HepG2 (cell line): ENCODE measurements around the gene BIRC6. TPM values are rescaled to one million over a fixed set of nuclear protein-coding genes. Genes with fewer than 3 reads are reported as not detected.

Source experiments
- BRD4 ChIP-seq: sonication (generic); formaldehyde crosslinking; IDR thresholded peaks from 2 replicates; pipeline ENCODE4 v1.4.0; 2020; ENCODE audit warnings: missing genetic modification reagents
- HIC2 ChIP-seq: sonication (generic); formaldehyde crosslinking; IDR thresholded peaks from 2 replicates; pipeline ENCODE4 v1.9.0; 2022; ENCODE audit warnings: low read depth, missing genetic modification reagents
- HNF1A ChIP-seq, 2 experiments: sonication (generic) in 1 of 2; formaldehyde crosslinking in 1 of 2; IDR thresholded peaks; 2 replicates each; pipeline versions ENCODE4 v1.4.0 to v1.6.1; 2016 to 2020; ENCODE audit warnings: borderline replicate concordance in 1 of 2, low read depth in 1 of 2, mild to moderate bottlenecking in 1 of 2, missing genetic modification reagents in 1 of 2
- MEIS2 ChIP-seq: sonication (generic); formaldehyde crosslinking; IDR thresholded peaks from 2 replicates; pipeline ENCODE4 v1.9.0; 2021; ENCODE audit warnings: mild to moderate bottlenecking, missing genetic modification reagents
- ZBTB26 ChIP-seq: IDR thresholded peaks from 2 replicates; pipeline ENCODE4 v1.6.1; 2016; ENCODE audit warnings: missing compliant biosample characterization, missing genetic modification reagents, borderline replicate concordance
- ZFP37 ChIP-seq: sonication (generic); formaldehyde crosslinking; IDR thresholded peaks from 2 replicates; pipeline ENCODE4 v1.4.0; 2020; ENCODE audit warnings: missing genetic modification reagents, borderline replicate concordance
- ZNF260 ChIP-seq: sonication (generic); formaldehyde crosslinking; IDR thresholded peaks from 2 replicates; pipeline ENCODE4 v1.4.0; 2020; ENCODE audit warnings: missing genetic modification reagents, low read depth, mild to moderate bottlenecking, borderline replicate concordance
- ZNF292 ChIP-seq: sonication (generic); formaldehyde crosslinking; IDR thresholded peaks from 2 replicates; pipeline ENCODE4 v1.8.1; 2022; ENCODE audit warnings: mild to moderate bottlenecking, low read depth, missing genetic modification reagents, borderline replicate concordance
- polyA plus RNA-seq, 8 experiments: library from polyadenylated mRNA; depleted of rRNA in 3 of 8; stranded (reverse) in 7 of 8; unstranded in 1 of 8; fragments of >200 nt; fragmentation: Illumina TruSeq in 4 of 8; extraction: Trizol in 4 of 8; gene quantifications; 2 replicates each; pipeline versions ENCODE4 v1.2.1 to v1.2.3, GENCODE V29; 2011 to 2016; ENCODE audit warnings: low read depth in 4 of 8, missing spikeins in 1 of 8, mixed read lengths in 1 of 8; ENCODE audit not compliant: insufficient read depth in 1 of 8
- total RNA-seq, 5 experiments: library from RNA; depleted of rRNA; stranded (reverse); fragments of >200 nt; fragmentation: Illumina TruSeq; extraction: Trizol; gene quantifications; 2 replicates each; pipeline ENCODE4 v1.2.3, GENCODE V29; 2016; ENCODE audit warnings: low read depth in 1 of 5
- TF ChIP-seq, protein P1 (sequence below): sonication (generic); formaldehyde crosslinking; IDR thresholded peaks from 2 replicates; pipeline ENCODE4 v1.8.0; 2022; ENCODE audit warnings: mild to moderate bottlenecking, missing genetic modification reagents, moderate library complexity
- TF ChIP-seq, protein P2 (sequence below): IDR thresholded peaks from 2 replicates; pipeline ENCODE4 v1.6.1; 2016

Gene BIRC6
- total and polyA plus RNA-seq, 2 of the 13 experiments (the other 11 are each of a cell fraction or from before 2014, with no cell fraction given): 65.6 to 120 TPM

DNA sequence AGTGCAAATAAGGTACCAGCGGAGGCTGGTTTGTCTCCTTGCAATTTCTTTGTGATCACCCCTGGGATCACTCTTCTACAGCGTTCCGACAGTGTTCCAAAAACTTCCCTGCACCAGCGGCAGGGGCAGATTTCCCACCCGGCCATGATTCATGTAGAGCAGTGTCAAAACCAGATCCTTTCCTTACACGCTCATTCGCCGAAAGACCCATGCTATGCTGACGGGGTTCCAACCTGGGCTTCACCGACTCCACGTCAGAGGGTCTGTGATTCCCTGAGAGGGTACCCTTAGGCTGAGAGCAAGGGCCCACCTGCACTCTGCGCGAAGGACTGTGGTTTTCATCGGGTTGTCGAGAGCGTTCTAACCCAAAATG lies 270.6 kb downstream of the BIRC6 start (continued):
- TF ChIP-seq HNF1A (IDR thresholded peaks at IDR 0.05; ENCODE audit: low read depth): no peak
- 0 out of 2 replicates have a peak, but pooled peaks have one; percentile 3 for TF ChIP-seq HNF1A (CRISPR knock-in tag; IDR thresholded peaks at IDR 0.05; ENCODE audit: borderline replicate concordance)
- TF ChIP-seq ZFP37 (CRISPR knock-in tag): 0 out of 2 replicates have a peak, but pooled peaks have one; percentile 12
- TF ChIP-seq ZNF292: no peak
- no peak for TF ChIP-seq ZBTB26 (CRISPR knock-in tag)
- TF ChIP-seq HIC2 (CRISPR knock-in tag): no peak
- TF ChIP-seq, protein P1, sequence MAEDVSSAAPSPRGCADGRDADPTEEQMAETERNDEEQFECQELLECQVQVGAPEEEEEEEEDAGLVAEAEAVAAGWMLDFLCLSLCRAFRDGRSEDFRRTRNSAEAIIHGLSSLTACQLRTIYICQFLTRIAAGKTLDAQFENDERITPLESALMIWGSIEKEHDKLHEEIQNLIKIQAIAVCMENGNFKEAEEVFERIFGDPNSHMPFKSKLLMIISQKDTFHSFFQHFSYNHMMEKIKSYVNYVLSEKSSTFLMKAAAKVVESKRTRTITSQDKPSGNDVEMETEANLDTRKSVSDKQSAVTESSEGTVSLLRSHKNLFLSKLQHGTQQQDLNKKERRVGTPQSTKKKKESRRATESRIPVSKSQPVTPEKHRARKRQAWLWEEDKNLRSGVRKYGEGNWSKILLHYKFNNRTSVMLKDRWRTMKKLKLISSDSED (CRISPR knock-in tag): no peak
- TF ChIP-seq BRD4: 0 out of 2 replicates have a peak, but pooled peaks have one; percentile 66
- TF ChIP-seq MEIS2: peak; percentile 29; the same call in 1 of the 2 replicates
- TF ChIP-seq, protein P2, sequence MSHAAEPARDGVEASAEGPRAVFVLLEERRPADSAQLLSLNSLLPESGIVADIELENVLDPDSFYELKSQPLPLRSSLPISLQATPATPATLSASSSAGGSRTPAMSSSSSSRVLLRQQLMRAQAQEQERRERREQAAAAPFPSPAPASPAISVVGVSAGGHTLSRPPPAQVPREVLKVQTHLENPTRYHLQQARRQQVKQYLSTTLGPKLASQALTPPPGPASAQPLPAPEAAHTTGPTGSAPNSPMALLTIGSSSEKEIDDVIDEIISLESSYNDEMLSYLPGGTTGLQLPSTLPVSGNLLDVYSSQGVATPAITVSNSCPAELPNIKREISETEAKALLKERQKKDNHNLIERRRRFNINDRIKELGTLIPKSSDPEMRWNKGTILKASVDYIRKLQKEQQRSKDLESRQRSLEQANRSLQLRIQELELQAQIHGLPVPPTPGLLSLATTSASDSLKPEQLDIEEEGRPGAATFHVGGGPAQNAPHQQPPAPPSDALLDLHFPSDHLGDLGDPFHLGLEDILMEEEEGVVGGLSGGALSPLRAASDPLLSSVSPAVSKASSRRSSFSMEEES (CRISPR knock-in tag): no peak
- no peak for TF ChIP-seq ZNF260 (CRISPR knock-in tag)
